Heart left ventricle (tissue), 16 donors: Measurements from ENCODE around the gene RNASE3. TPM values are rescaled to one million over a fixed set of nuclear protein-coding genes. Genes with fewer than 3 reads are reported as not detected.

Source experiments
- ATAC-seq, 4 donors: fragments of 200-7000 bp; cut with Tn5 transposase; one replicate each; pipeline ENCODE4 v1.9.1; 2020 to 2022; ENCODE audit warnings: moderate library complexity in 4 of 4, mild to moderate bottlenecking in 3 of 4, moderate number of reproducible peaks in 1 of 4
- DNase-seq, 5 donors: peaks; one replicate each; pipeline ENCODE4 v3.0.0-alpha.2; 2020
- H3K27ac ChIP-seq, 12 donors: fragments of 200-600 bp; sonication (generic) in 4 of 12; one replicate each; pipeline versions ENCODE4 v1.5.0 to v1.8.0; 2016 to 2022; ENCODE audit warnings: mild to moderate bottlenecking in 2 of 12
- H3K27me3 ChIP-seq, 9 donors: fragments of 200-600 bp; sonication (generic) in 2 of 9; one replicate each; pipeline versions ENCODE4 v1.5.1 to v1.8.0; 2016 to 2022; ENCODE audit warnings: mild to moderate bottlenecking in 3 of 9
- H3K36me3 ChIP-seq, 9 donors: fragments of 200-600 bp; sonication (generic) in 2 of 9; one replicate each; pipeline versions ENCODE4 v1.5.0 to v1.8.0; 2018 to 2022; ENCODE audit warnings: mild to moderate bottlenecking in 2 of 9
- H3K4me1 ChIP-seq, 12 donors: fragments of 200-600 bp; sonication (generic) in 4 of 12; one replicate each; pipeline versions ENCODE4 v1.5.0 to v1.8.0; 2016 to 2022; ENCODE audit warnings: mild to moderate bottlenecking in 3 of 12
- H3K4me3 ChIP-seq, 12 donors: fragments of 200-600 bp; sonication (generic) in 4 of 12; one replicate each; pipeline versions ENCODE4 v1.5.0 to v1.8.0; 2017 to 2022; ENCODE audit warnings: mild to moderate bottlenecking in 9 of 12, moderate library complexity in 4 of 12
- H3K9me3 ChIP-seq, 12 donors: fragments of 200-600 bp; sonication (generic) in 4 of 12; one replicate each; pipeline versions ENCODE4 v1.5.0 to v1.8.0; 2016 to 2022; ENCODE audit warnings: mild to moderate bottlenecking in 1 of 12
- CTCF ChIP-seq, 12 donors: fragments of 200-600 bp; sonication (generic) in 4 of 12; IDR thresholded peaks; one replicate each; pipeline versions ENCODE4 v1.5.0 to v1.8.0; 2018 to 2022; ENCODE audit warnings: antibody characterized with exemption in 12 of 12, mild to moderate bottlenecking in 5 of 12
- POLR2A ChIP-seq, 2 donors: fragments of 450-650 bp; IDR thresholded peaks; one replicate each; pipeline ENCODE4 v1.6.1; 2017; ENCODE audit warnings: antibody characterized with exemption in 2 of 2, mild to moderate bottlenecking in 2 of 2, moderate library complexity in 2 of 2
- WGBS, 4 donors: extraction: QIAGEN DNeasy Blood & Tissue Kit in 2 of 4; methylation state at CpG; one replicate each; pipeline versions ENCODE4 v1.1.5 to v1.1.7; 2013 to 2018; 5-methylcytosine and 5-hydroxymethylcytosine counted together
- intact Hi-C, 10 donors: fragments of 100-400 bp; cut with DNase I; formaldehyde crosslinking; loops; one replicate each; pipeline versions ENCODE4 v1.11.1 to v1.14.2; 2022
- polyA plus RNA-seq, 2 donors: library from polyadenylated mRNA; stranded (reverse); fragments of 200-250 nt; gene quantifications; one replicate each; pipeline ENCODE4 v1.2.3, GENCODE V29; 2013
- total RNA-seq, 9 donors: library from RNA; depleted of rRNA in 2 of 9; stranded (reverse); fragments of >200 nt in 2 of 9; fragmentation: NEBNext Ultra II Directional in 3 of 9; extraction: Animal tissue kit (Norgen Biotek cat#: 25700) in 3 of 9; gene quantifications; one replicate each; pipeline versions ENCODE4 v1.1.0 to v1.2.4, GENCODE V29; 2016 to 2023
- donor health status: ischemic (EF 13 %, LVEDD 7.1; RV severe dilation, severe dysfunction).
- donor health status: healthy with polysubstance abuse.
- donor health status: DM: no; HTN: yes; CAD: no.
- donor health status: DM: no; HTN: no; CAD: no.
- donor health status: ischemic (EF 25% LVEDD 6.9; RV normal size, moderate dysfunction).
- donor health status: ischemic (EF 25% LVEDD 5.7; RV mildly dilated, moderate dysfunction).
- donor health status: healthy.
- donor health status: DM: yes; HTN: yes; CAD: no.
- donor health status: ischemic (EF 35%, LVEDD 5.7; RV mildly dilated, moderate dysfunction).
- donor health status: nonischemic (EF 11% LVEDD 7.7; RV severe dilation, severe dysfunction).
- donor health status: DM: yes; HTN: yes; CAD: no.
- donor health status: PGD.
- donor health status: ischemic (EF 29% LVEDD 5.4; RV normal size, mild dysfunction).
- donor health status: nonischemic (EF 23%, LVEDD 6.1; RV moderate dilation, normal function).

The RNASE3 gene
- total and polyA plus RNA-seq, 11 donors = 0.12 to 0.61 (median 0.38) TPM; not detected in 8

- no peak overlapping the region for H3K4me3 ChIP-seq
- ATAC-seq (no peak), DNase-seq (no peak)
- intact Hi-C loops = loop anchor here in 1 of 10 donors (5.0 kb wide), 1 partner anchor 181 kb away; no protein-coding TSS in a partner anchor
- no peaks in the 10 kb centered on the region for H3K27me3 ChIP-seq
- no peaks in the 10 kb centered on the region for H3K9me3 ChIP-seq
- no peaks in the 10 kb centered on the region for H3K36me3 ChIP-seq
- no peaks in the 10 kb centered on the region for H3K4me1 ChIP-seq
- H3K27ac ChIP-seq = no peak overlapping the region
- no peak for TF ChIP-seq CTCF (IDR thresholded peaks at IDR 0.05)
- no peak for TF ChIP-seq POLR2A (IDR thresholded peaks at IDR 0.05)
- WGBS, 4 donors = 85 to 89% (median 87%) methylated on average over 3 of the region's 3 CpGs
Measured at GRCh38 chr14:20866194-20866593, 25.0 kb upstream of the RNASE3 start.

- H3K4me1 ChIP-seq = no peaks in the 10 kb centered on the region
- H3K27ac ChIP-seq = no peak overlapping the region
- WGBS, 4 donors = 0 to 3% (median 0%) methylated on average over 2 of the region's 2 CpGs
- no peaks in the 10 kb centered on the region for H3K9me3 ChIP-seq
- DNase-seq (no peak), ATAC-seq (no peak)
- no peaks in the 10 kb centered on the region for H3K27me3 ChIP-seq
- H3K4me3 ChIP-seq = no peak overlapping the region
- intact Hi-C loops = loop anchor here in 1 of 10 donors (5.0 kb wide), 1 partner anchor 180 kb away; no protein-coding TSS in a partner anchor
- H3K36me3 ChIP-seq = no peaks in the 10 kb centered on the region
- TF ChIP-seq CTCF (IDR thresholded peaks at IDR 0.05) (peak in 10 of 12 donors; percentile 20 to 52 (median 28)), POLR2A (IDR thresholded peaks at IDR 0.05) (no peak)
Measured at GRCh38 chr14:20866963-20867362, 24.2 kb upstream of the RNASE3 start.

GRCh38 chr14:20873370-20874177 lies 17.6 kb upstream of the RNASE3 start:
- TF ChIP-seq POLR2A (IDR thresholded peaks at IDR 0.05) (no peak), CTCF (IDR thresholded peaks at IDR 0.05) (peak; percentile 67 to 94 (median 83))
- Histone ChIP-seq H3K36me3 (no peaks in the 10 kb centered on the region), H3K27ac (no peak overlapping the region), H3K9me3 (no peaks in the 10 kb centered on the region), H3K4me3 (peak overlapping the region in 8 of 12 donors; percentile 15 to 35 (median 25)), H3K4me1 (peaks cover 0 to 13% (median 2%) of the 10 kb centered on the region in 12 donors), H3K27me3 (no peaks in the 10 kb centered on the region)
- ATAC-seq (peak; percentile 78 to 97 (median 97)), DNase-seq (peak; percentile 84 to 93 (median 88))
- 15 to 18% (median 16%) methylated on average over 22 to 26 of the region's 26 CpGs for WGBS, 4 donors
- intact Hi-C loops = loop anchor here in 6 of 10 donors (1.0 to 5.0 kb wide), 5 partner anchors 16 to 176 kb away; no protein-coding TSS in a partner anchor

GRCh38 chr14:20877016-20877415 lies 14.2 kb upstream of the RNASE3 start:
- ATAC-seq (no peak), DNase-seq (no peak)
- Histone ChIP-seq H3K27me3 (peaks cover 0 to 4% (median 0%) of the 10 kb centered on the region in 9 donors), H3K36me3 (no peaks in the 10 kb centered on the region), H3K9me3 (no peaks in the 10 kb centered on the region), H3K4me3 (no peak overlapping the region), H3K4me1 (peaks cover 0 to 20% (median 2%) of the 10 kb centered on the region in 12 donors), H3K27ac (no peak overlapping the region)
- intact Hi-C loops = no loop called here
- no peak for TF ChIP-seq CTCF (IDR thresholded peaks at IDR 0.05)
- TF ChIP-seq POLR2A (IDR thresholded peaks at IDR 0.05) = no peak
